Non-pigmented ciliary epithelial cell (primary cell): ENCODE measurements around the gene SDK1.

Experiments used
- DNase-seq: peaks from one replicate; pipeline ENCODE4 v3.0.0-alpha.2; 2010; ENCODE audit warnings: low read depth

Gene SDK1

GRCh38 chr7:4017081-4017480, 716.0 kb downstream of the SDK1 start:
- no peak for DNase-seq

GRCh38 chr7:4017785-4018184, 716.7 kb downstream of the SDK1 start:
- no peak for DNase-seq

GRCh38 chr7:4018601-4019316, 717.7 kb downstream of the SDK1 start:
- DNase-seq = no peak

- no peak for DNase-seq
These were observed 719.0 kb downstream of the SDK1 start for GRCh38 chr7:4020086-4020485.

- no peak for DNase-seq
These were observed 720.4 kb downstream of the SDK1 start for GRCh38 chr7:4021413-4021812.

GRCh38 chr7:4022265-4022664, 721.2 kb downstream of the SDK1 start:
- DNase-seq = no peak

GRCh38 chr7:4023502-4023901, 722.5 kb downstream of the SDK1 start:
- DNase-seq = no peak

GRCh38 chr7:4024133-4024532, 723.1 kb downstream of the SDK1 start:
- DNase-seq = no peak

- no peak for DNase-seq
These were observed 723.8 kb downstream of the SDK1 start for GRCh38 chr7:4024806-4025205.

GRCh38 chr7:4025210-4025609, 724.2 kb downstream of the SDK1 start:
- DNase-seq = no peak

GRCh38 chr7:4025694-4026615, 724.9 kb downstream of the SDK1 start:
- no peak for DNase-seq

- DNase-seq = no peak
These were observed 726.0 kb downstream of the SDK1 start for GRCh38 chr7:4026941-4027486.

- no peak for DNase-seq
These were observed 727.2 kb downstream of the SDK1 start for GRCh38 chr7:4028221-4028620.

- DNase-seq = no peak
These were observed 728.9 kb downstream of the SDK1 start for GRCh38 chr7:4029941-4030340.

- no peak for DNase-seq
These were observed 729.4 kb downstream of the SDK1 start for GRCh38 chr7:4030346-4030950.

GRCh38 chr7:4033996-4034395, 732.9 kb downstream of the SDK1 start:
- no peak for DNase-seq

GRCh38 chr7:4037308-4037707, 736.3 kb downstream of the SDK1 start:
- DNase-seq = no peak

- no peak for DNase-seq
These were observed 736.8 kb downstream of the SDK1 start for GRCh38 chr7:4037877-4038276.

- DNase-seq = no peak
These were observed 739.3 kb downstream of the SDK1 start for GRCh38 chr7:4040109-4040928.

GRCh38 chr7:4042402-4043045, 741.5 kb downstream of the SDK1 start:
- no peak for DNase-seq

GRCh38 chr7:4043988-4044387, 742.9 kb downstream of the SDK1 start:
- DNase-seq = no peak
